Stimulated activated CD8-positive, alpha-beta memory T cell treated with anti-CD3 and anti-CD28 coated beads, Interleukin-2, amount 100 ng/mL, for 1 hour (primary cell): Measurements from ENCODE around the gene PFKP.

Experiments used
- DNase-seq, 2 donors: peaks; one replicate each; pipeline ENCODE4 v3.0.0-alpha.2; 2020; ENCODE audit warnings: low read depth in 2 of 2

PFKP gene

GRCh38 chr10:3069876-3070275, 2.5 kb downstream of the PFKP start:
- DNase-seq, result no peak

GRCh38 chr10:3071405-3072198, 4.3 kb downstream of the PFKP start:
- no peak for DNase-seq

- DNase-seq, result no peak
Observed at GRCh38 chr10:3072641-3073360, 5.5 kb downstream of the PFKP start.

GRCh38 chr10:3074145-3074665, 6.9 kb downstream of the PFKP start:
- DNase-seq, result no peak

- no peak for DNase-seq
Observed at GRCh38 chr10:3074985-3075600, 7.7 kb downstream of the PFKP start.

GRCh38 chr10:3076138-3076537, 8.8 kb downstream of the PFKP start:
- no peak for DNase-seq

- DNase-seq, result no peak
Observed at GRCh38 chr10:3077509-3077908, 10.2 kb downstream of the PFKP start.

- no peak for DNase-seq
Observed at GRCh38 chr10:3077940-3078630, 10.7 kb downstream of the PFKP start.

GRCh38 chr10:3081383-3081981, 14.1 kb downstream of the PFKP start:
- no peak for DNase-seq

GRCh38 chr10:3082290-3082689, 14.9 kb downstream of the PFKP start:
- DNase-seq, result no peak

- no peak for DNase-seq
Observed at GRCh38 chr10:3085785-3086567, 18.6 kb downstream of the PFKP start.

GRCh38 chr10:3090388-3090787, 23.0 kb downstream of the PFKP start:
- no peak for DNase-seq

GRCh38 chr10:3090914-3091787, 23.8 kb downstream of the PFKP start:
- DNase-seq, result no peak

GRCh38 chr10:3091921-3092320, 24.6 kb downstream of the PFKP start:
- no peak for DNase-seq

GRCh38 chr10:3093996-3094395, 26.6 kb downstream of the PFKP start:
- DNase-seq, result no peak

- no peak for DNase-seq
Observed at GRCh38 chr10:3094609-3095036, 27.3 kb downstream of the PFKP start.

- DNase-seq, result peak in 1 of 2 donors; percentile 17
Observed at GRCh38 chr10:3095373-3096139, 28.2 kb downstream of the PFKP start.

- no peak for DNase-seq
Observed at GRCh38 chr10:3096149-3096548, 28.8 kb downstream of the PFKP start.

- DNase-seq, result no peak
Observed at GRCh38 chr10:3097160-3097559, 29.8 kb downstream of the PFKP start.
